Measurements from ENCODE around the gene PRMT9. TPM values are rescaled to one million over a fixed set of nuclear protein-coding genes. Genes with fewer than 3 reads are reported as not detected.
A peak's percentile ranks its signal among the peaks of the same experiment; 100 is the strongest.

Gene PRMT9
- total RNA-seq, 4 donors from 2014 or later = 3.2 to 8.1 (median 5.9) TPM

- H3K4me1 ChIP-seq = peaks cover 0 to 47% (median 22%) of the 10 kb centered on the region in 3 donors
- 27 to 30% methylated on average over 6 of the region's 6 CpGs for WGBS, 2 donors
- no peak for DNase-seq
- peak overlapping the region; percentile 52 to 95 (median 90) for H3K4me3 ChIP-seq
- no peaks in the 10 kb centered on the region for H3K27me3 ChIP-seq
- H3K9me3 ChIP-seq = no peaks in the 10 kb centered on the region
- intact Hi-C loops (cut with DNase I) = no loop called here
- TF ChIP-seq POLR2A (IDR thresholded peaks at IDR 0.05) = no peak
- no peak for TF ChIP-seq CTCF (IDR thresholded peaks at IDR 0.05)
- peaks cover 0 to 2% (median 0%) of the 10 kb centered on the region in 3 donors for H3K36me3 ChIP-seq
- peak overlapping the region; percentile 84 to 93 (median 90) for H3K27ac ChIP-seq
These were observed 67.2 kb downstream of the PRMT9 start for GRCh38 chr4:147616849-147617172.

- TF ChIP-seq POLR2A (IDR thresholded peaks at IDR 0.05) (no peak), CTCF (IDR thresholded peaks at IDR 0.05) (no peak)
- no peak overlapping the region for H3K4me3 ChIP-seq
- no peak overlapping the region for H3K27ac ChIP-seq
- H3K9me3 ChIP-seq = no peaks in the 10 kb centered on the region
- H3K4me1 ChIP-seq = no peaks in the 10 kb centered on the region
- WGBS, 2 donors = 82 to 83% methylated on average over 1 of the region's 1 CpG
- intact Hi-C loops (cut with DNase I) = no loop called here
- DNase-seq = no peak
- H3K27me3 ChIP-seq = no peaks in the 10 kb centered on the region
- no peaks in the 10 kb centered on the region for H3K36me3 ChIP-seq
These were observed 73.3 kb downstream of the PRMT9 start for GRCh38 chr4:147610686-147611085.

GRCh38 chr4:147607471-147607870, 76.5 kb downstream of the PRMT9 start:
- no peaks in the 10 kb centered on the region for H3K27me3 ChIP-seq
- no peak overlapping the region for H3K27ac ChIP-seq
- H3K36me3 ChIP-seq = no peaks in the 10 kb centered on the region
- 73 to 89% methylated on average over 1 of the region's 1 CpG for WGBS, 2 donors
- no peak overlapping the region for H3K4me3 ChIP-seq
- intact Hi-C loops (cut with DNase I) = no loop called here
- TF ChIP-seq CTCF (IDR thresholded peaks at IDR 0.05) = no peak
- TF ChIP-seq POLR2A (IDR thresholded peaks at IDR 0.05) = no peak
- no peaks in the 10 kb centered on the region for H3K9me3 ChIP-seq
- no peaks in the 10 kb centered on the region for H3K4me1 ChIP-seq
- DNase-seq = no peak

- Histone ChIP-seq H3K4me3 (no peak overlapping the region), H3K9me3 (no peaks in the 10 kb centered on the region), H3K4me1 (no peaks in the 10 kb centered on the region), H3K27ac (no peak overlapping the region), H3K36me3 (no peaks in the 10 kb centered on the region), H3K27me3 (no peaks in the 10 kb centered on the region)
- intact Hi-C loops (cut with DNase I) = no loop called here
- TF ChIP-seq CTCF (IDR thresholded peaks at IDR 0.05) = no peak
- no peak for TF ChIP-seq POLR2A (IDR thresholded peaks at IDR 0.05)
- DNase-seq = no peak
These were observed 78.5 kb downstream of the PRMT9 start for GRCh38 chr4:147605499-147605898.

- Histone ChIP-seq H3K36me3 (no peaks in the 10 kb centered on the region), H3K27ac (no peak overlapping the region), H3K4me3 (no peak overlapping the region), H3K9me3 (no peaks in the 10 kb centered on the region), H3K4me1 (no peaks in the 10 kb centered on the region), H3K27me3 (no peaks in the 10 kb centered on the region)
- WGBS, 2 donors = 74 to 79% methylated on average over 3 of the region's 3 CpGs
- DNase-seq = no peak
- TF ChIP-seq POLR2A (IDR thresholded peaks at IDR 0.05) (no peak), CTCF (IDR thresholded peaks at IDR 0.05) (no peak)
- intact Hi-C loops (cut with DNase I) = no loop called here
These were observed 84.2 kb downstream of the PRMT9 start for GRCh38 chr4:147599769-147600168.
